Measurements from ENCODE around the gene TH.

Gene TH

DNA sequence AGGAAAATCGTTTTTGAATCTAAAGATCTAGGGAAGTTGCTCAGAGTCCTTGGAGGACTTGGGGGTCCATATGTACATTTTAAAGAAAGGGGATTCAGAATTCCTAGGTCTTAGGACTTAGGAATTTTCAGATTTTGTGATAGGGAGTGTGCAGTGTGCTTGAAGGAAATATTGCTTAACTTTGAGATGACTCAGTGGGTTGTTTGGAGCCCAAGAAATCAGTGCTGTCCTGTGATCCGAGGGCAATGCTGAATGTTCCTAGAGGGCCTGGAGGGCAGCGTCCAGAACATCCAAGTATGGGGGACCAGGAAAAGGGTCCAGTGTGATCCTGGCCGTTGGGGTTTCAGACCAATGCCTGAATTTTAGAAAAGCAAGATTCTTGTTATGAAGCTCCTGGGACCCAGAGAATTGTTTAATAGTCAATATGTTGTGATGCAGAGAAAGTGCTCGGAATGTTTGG lies 29.3 kb downstream of the TH start:
- no peak for DNase-seq (ENCODE audit: low read depth)

GRCh38 chr11:2140411-2141400 lies 30.9 kb downstream of the TH start:
- no peak for DNase-seq (ENCODE audit: low read depth)

GRCh38 chr11:2139621-2140337 lies 31.8 kb downstream of the TH start:
- DNase-seq (ENCODE audit: low read depth) = no peak

DNA sequence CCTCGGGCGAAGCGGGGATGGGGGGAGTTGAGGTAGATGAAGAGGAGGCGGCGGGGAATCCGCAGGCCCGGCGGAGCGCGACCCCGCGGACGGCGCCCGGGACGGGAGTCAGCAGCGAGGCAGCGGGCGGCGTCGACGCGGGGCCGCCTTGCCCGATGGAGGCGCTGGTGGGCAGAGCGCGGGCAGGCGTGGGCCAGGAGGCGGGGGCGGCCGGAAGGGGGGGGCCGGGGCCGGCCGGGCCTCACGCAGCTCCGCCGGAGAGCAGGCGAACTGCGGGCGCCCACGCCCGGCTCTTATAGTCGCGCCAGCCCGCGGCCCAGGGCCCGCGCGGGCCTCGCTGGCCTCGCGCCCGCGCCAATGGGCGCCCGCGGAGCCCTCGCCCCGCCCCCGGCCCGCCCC lies 32.5 kb downstream of the TH start, which contains the start of gene IGF2:
TSS of gene IGF2 (minus strand) at position 267 of the 399 bp plus-strand sequence. CDS start 3,866 bp downstream, outside the sequence.
- no peak for DNase-seq (ENCODE audit: low read depth)

DNA sequence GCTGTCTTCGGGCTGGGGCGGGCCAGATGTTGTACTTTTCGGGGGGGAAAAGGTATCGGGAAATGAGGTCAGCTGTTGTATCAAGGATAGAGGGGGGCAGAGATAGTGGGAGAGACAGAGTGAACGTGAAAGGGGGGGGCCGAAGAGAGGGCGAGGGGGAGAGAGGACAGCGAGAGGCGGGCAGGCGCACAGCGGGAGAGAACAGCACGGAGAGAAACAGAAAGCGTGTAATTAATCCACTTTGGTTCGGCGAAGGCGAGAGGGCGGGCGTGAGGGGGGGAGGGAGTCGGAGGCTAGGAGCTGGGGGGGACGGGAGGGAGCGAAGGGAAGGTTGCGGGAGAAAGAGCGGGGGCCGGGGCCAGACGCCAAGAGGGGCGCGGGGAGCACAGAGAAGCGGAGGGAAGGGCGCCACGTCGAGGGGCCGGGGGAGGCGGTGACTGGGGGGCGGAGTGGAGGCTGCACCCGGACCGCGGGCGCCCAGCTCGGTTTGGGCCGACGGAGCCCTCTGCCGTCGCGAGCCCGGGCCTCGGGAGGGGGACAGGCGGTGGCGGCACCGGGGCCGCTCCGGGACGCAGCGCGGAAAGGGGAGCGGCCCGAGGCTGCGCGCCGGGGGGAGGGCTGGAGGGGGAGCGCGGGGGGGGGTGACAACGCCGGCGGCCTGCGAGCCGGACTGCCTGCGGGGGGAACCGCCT lies 33.0 kb downstream of the TH start:
- no peak for DNase-seq (ENCODE audit: low read depth)

GRCh38 chr11:2138068-2138430 lies 33.6 kb downstream of the TH start:
- no peak for DNase-seq (ENCODE audit: low read depth)

DNA sequence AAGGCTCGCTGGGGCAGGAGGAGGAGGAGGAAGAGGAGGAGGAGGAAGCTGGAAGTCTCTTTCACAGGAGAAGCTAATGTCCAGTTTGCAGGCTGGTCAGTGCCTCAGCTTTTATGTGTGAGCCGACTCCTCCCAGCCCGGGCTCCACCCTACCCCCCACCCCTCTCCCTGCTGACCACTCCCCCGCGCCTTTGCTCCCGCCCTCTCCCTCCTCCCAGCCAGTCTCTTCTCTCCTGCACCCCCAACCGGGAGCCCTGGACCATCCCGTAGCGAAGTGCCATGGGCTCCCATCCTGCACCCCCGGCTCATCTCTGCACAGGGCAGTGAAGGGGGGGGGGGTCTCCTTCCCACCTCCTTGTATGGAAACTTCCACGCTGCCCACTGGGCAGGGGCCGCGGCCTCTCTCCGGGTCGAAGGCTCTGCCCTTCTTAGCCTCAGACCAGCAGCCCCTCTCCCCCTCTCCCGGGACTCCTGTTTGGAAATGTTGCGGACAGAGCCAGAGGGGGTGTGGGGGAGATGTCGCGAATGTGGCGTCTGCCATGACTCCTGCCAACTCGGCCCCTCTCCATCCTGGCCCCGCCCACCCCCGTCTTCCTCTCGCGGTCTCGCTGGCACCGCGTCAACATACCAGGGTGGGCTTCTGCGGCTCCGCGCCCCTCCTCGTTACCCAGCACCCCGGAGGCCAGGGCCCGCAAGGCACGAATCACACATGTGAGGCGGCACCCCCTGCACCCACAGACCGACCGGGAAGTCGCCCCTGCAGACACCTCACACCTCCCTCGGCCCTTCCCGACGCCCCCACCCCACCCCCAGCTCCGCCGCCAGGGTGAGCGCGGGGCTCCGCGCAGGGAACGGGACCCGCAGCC lies 34.2 kb downstream of the TH start:
- no peak for DNase-seq (ENCODE audit: low read depth)

- DNase-seq (ENCODE audit: low read depth) = no peak
These were observed 34.7 kb downstream of the TH start for GRCh38 chr11:2136952-2137201.

DNA sequence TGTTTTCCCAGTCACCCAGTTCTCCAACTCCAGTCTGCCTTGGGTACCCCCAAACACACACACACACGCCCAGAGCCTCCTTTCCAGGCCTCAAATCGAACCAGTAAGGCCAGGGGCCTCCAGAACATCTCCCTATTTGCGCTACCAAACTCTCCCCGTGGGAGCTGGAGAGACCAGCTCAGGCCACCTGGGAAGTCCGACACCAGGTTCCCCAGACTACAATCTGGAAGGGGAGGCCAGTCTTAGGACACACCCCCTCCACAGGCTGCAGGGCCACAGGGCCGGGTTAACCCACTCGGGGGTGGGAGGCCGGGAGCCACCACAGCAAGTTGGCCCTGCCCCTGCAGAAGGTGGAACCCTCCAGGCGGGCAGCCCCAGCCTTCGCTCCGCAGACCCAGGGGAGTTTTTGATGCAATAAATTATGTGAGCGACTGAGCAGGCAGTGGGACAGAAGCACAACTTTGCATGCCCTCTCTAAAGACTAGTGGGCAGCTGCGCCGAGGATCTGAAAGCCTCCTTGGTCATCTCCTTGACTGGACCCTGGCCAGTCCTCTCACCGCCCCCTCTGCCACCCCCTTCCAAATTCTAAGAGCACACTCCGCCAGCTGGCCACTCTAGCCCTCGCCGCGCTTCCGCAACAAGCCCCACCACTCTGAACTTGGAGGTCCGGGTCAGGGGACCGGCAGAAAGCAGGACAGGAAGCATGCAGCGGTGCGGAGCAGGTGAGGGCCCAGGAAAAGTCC lies 35.2 kb downstream of the TH start:
- DNase-seq (ENCODE audit: low read depth) = no peak

- DNase-seq (ENCODE audit: low read depth) = no peak
These were observed 35.9 kb downstream of the TH start for GRCh38 chr11:2135648-2136201.

- no peak for DNase-seq (ENCODE audit: low read depth)
These were observed 36.5 kb downstream of the TH start for GRCh38 chr11:2135018-2135569.

- DNase-seq (ENCODE audit: low read depth) = no peak
These were observed 37.3 kb downstream of the TH start for GRCh38 chr11:2134022-2135010.

DNA sequence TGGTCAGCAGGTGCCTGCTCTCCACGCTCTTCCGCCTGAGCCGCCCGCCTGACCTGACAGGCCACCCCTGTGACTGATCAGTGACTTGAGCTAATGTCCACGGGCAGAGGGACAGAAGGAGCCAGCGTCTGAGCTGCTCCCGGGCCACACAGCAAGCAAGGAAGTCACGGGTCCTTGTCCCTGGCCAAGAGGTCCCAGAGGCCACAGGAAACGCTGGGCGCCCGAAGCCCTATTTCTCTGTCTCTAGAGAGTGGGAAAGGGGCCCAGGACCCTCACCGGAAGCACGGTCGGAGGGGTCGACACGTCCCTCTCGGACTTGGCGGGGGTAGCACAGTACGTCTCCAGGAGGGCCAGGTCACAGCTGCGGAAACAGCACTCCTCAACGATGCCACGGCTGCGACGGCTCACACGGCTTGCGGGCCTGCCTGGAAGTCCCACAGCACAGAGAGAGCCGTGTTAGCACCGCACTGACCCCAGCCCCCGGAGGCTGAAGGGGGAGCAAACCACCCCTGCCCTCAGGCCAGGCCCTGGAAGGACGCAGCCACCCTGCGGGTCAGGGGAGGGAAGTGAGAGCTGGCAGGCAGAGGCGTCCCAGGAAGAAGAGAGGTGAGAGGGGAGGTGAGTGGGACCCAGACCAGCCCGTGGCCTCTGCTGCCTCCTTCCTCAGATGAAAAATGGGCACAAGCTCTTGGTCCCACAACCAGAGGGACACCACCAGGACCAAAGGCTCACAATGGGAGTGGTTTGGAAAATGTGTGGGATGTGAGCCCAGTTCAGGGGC lies 38.2 kb downstream of the TH start:
- DNase-seq (ENCODE audit: low read depth) = no peak

- no peak for DNase-seq (ENCODE audit: low read depth)
These were observed 38.8 kb downstream of the TH start for GRCh38 chr11:2132874-2133240.

DNA sequence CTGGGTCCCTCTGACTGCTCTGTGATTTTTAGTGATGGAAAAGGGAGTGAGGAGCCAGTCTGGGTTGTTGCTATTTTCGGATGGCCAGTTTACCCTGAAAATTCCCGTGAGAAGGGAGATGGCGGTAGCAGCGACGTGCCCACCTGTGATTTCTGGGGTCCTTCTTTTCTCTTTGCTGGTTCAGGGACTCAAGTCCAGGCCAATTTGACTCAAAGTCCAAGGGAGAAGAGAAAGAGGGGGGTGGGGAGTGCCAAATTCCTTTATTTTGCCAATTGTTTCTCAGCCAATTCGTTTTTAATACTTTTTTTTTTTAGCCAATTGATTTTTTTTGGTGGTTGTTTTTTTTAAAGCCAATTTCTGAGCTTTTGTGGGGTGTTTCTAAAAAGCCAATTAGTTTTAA lies 39.4 kb downstream of the TH start:
- no peak for DNase-seq (ENCODE audit: low read depth)

GRCh38 chr11:2131371-2132236 lies 40.0 kb downstream of the TH start:
- no peak for DNase-seq (ENCODE audit: low read depth)

DNA sequence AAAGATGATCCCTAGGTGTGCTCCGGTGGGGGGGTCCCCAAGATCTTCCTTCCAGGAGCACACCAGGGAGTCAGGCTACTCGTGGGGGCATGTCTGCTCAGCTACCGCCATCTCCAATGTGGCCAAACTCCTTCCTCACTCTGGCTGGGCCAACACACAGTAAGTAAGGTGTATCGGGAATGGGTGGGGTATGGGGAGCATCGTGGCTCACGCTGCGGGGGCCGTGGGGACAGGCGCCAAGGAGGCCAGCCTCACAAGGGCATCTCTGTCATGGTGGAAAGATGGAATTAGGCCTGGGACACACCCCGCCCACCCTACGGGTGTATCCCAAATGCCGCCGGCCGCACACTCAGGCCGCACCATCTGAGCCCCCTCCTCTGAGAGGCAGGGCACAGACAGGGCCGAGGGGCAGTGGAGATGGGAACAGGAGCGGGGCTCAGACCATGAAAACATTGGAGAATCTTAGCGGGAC lies 40.7 kb downstream of the TH start:
- no peak for DNase-seq (ENCODE audit: low read depth)
